ENCODE measurements around the gene HMCES.
"Not testable (repeated sequence)": the region's sequence is repeated elsewhere in the genome, so short reads cannot be mapped to it uniquely, and the experiment has no call there.

HMCES gene

GRCh38 chr3:129323651-129324294 lies 45.1 kb downstream of the HMCES start:
- peak in 1 of 2 donors; percentile 39 for DNase-seq

GRCh38 chr3:129324855-129325254 lies 46.2 kb downstream of the HMCES start:
- no peak for DNase-seq

GRCh38 chr3:129325383-129325782 lies 46.7 kb downstream of the HMCES start:
- no peak for DNase-seq

GRCh38 chr3:129326138-129326537 lies 47.5 kb downstream of the HMCES start:
- DNase-seq = no peak

GRCh38 chr3:129326595-129326994 lies 47.9 kb downstream of the HMCES start:
- DNase-seq = no peak

GRCh38 chr3:129327510-129327909 lies 48.8 kb downstream of the HMCES start:
- DNase-seq = no peak

GRCh38 chr3:129329858-129330257 lies 51.2 kb downstream of the HMCES start:
- no peak for DNase-seq

- DNase-seq = no peak
These were observed 51.7 kb downstream of the HMCES start for GRCh38 chr3:129330409-129330808.

- DNase-seq = no peak
These were observed 55.2 kb downstream of the HMCES start for GRCh38 chr3:129333891-129334290.

GRCh38 chr3:129336093-129336706 lies 57.5 kb downstream of the HMCES start:
- no peak for DNase-seq

GRCh38 chr3:129337719-129338118 lies 59.0 kb downstream of the HMCES start:
- DNase-seq = not testable (repeated sequence)

- DNase-seq = not testable (repeated sequence)
These were observed 60.5 kb downstream of the HMCES start for GRCh38 chr3:129339186-129339585.

- DNase-seq = not testable (repeated sequence)
These were observed 61.2 kb downstream of the HMCES start for GRCh38 chr3:129339833-129340232.

GRCh38 chr3:129341331-129342141 lies 62.9 kb downstream of the HMCES start:
- no peak for DNase-seq

- peak in 1 of 2 donors; percentile 14 for DNase-seq
These were observed 65.1 kb downstream of the HMCES start for GRCh38 chr3:129343643-129344360.

GRCh38 chr3:129344540-129345220 lies 66.0 kb downstream of the HMCES start:
- no peak for DNase-seq

- no peak for DNase-seq
These were observed 66.6 kb downstream of the HMCES start for GRCh38 chr3:129345281-129345680.

- no peak for DNase-seq
These were observed 67.3 kb downstream of the HMCES start for GRCh38 chr3:129345971-129346370.

GRCh38 chr3:129346695-129347457 lies 68.2 kb downstream of the HMCES start:
- no peak for DNase-seq

- no peak for DNase-seq
These were observed 68.8 kb downstream of the HMCES start for GRCh38 chr3:129347458-129347845.

- no peak for DNase-seq
These were observed 70.1 kb downstream of the HMCES start for GRCh38 chr3:129348734-129349133.

- DNase-seq = not testable (repeated sequence)
These were observed 70.5 kb downstream of the HMCES start for GRCh38 chr3:129349169-129349568.
